GM19099 (cell line): ENCODE data around the gene CDCP1.

Source experiments
- POLR2A ChIP-seq: IDR thresholded peaks from 3 replicates; pipeline ENCODE4 v1.6.1; 2011; ENCODE audit warnings: low read depth; ENCODE audit not compliant: insufficient read length; ENCODE audit errors: extremely low read depth

CDCP1 gene, protein sequence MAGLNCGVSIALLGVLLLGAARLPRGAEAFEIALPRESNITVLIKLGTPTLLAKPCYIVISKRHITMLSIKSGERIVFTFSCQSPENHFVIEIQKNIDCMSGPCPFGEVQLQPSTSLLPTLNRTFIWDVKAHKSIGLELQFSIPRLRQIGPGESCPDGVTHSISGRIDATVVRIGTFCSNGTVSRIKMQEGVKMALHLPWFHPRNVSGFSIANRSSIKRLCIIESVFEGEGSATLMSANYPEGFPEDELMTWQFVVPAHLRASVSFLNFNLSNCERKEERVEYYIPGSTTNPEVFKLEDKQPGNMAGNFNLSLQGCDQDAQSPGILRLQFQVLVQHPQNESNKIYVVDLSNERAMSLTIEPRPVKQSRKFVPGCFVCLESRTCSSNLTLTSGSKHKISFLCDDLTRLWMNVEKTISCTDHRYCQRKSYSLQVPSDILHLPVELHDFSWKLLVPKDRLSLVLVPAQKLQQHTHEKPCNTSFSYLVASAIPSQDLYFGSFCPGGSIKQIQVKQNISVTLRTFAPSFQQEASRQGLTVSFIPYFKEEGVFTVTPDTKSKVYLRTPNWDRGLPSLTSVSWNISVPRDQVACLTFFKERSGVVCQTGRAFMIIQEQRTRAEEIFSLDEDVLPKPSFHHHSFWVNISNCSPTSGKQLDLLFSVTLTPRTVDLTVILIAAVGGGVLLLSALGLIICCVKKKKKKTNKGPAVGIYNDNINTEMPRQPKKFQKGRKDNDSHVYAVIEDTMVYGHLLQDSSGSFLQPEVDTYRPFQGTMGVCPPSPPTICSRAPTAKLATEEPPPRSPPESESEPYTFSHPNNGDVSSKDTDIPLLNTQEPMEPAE

DNA sequence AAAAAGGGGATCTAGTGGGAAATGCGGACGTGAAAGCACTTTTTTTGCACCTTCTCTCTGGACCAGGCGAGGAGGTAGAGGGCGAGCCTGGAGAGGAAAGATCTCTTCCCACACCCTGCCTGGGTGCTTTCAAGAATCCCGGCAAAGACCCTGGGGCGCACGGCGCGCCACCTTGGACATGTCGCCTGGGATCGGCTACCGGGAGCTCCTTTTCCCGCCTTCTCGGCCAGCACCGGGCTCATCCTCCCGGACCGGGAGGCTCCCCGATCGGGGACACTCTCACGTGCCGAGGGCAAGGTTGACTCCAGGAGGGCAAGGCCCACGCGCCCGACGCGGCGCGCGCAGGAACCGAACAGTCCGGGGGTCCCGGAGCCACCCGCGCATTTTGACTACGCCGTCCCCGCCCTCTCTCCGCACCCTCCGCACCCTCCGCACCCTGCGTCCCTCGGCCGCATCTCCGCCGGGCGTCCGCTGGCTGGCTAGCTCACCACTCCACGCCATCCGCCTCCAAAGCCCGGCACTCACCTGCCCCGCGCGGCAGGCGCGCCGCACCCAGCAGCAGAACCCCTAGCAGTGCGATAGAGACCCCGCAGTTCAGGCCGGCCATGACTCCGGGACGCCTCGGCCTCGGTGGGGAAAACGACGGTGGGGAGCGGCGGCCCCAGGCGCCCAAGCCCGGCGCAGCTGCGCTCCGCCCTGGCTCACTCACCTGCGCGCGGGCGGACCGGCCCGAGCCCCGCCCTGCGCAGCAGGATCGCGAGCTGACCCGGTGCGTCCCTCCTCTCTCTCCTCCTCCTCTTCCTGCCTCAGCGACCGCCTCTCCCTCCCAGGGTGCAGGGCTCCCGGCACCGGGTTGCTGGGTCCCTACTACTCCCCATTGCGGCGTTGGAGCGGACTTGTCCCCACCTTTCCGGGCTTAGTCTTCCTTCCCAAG lies at the start of gene CDCP1:
TSS of gene CDCP1 (minus strand) at position 698 of the 934 bp plus-strand sequence. CDS start at position 607, 91 bp downstream.
- no peak for TF ChIP-seq POLR2A

DNA sequence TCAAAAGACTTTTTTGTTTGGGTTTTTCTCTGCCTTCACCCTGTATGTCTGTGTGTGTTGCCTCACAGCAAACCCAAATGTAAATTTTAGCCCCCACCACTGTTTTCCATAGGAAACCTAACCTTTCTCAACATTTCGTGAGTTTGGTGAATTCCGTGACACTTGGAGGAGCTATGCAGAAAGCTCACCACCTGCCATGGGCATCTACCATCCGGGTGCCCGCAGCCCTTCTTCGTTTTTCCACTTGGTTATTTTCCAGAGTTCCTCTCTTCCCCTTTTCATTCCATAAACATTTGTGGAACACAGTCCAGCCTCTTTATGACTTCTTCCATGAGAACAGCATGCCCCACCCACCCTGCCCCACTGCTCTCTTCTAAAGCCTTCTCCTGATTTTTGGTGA lies 48.6 kb upstream of the CDCP1 start:
- no peak for TF ChIP-seq POLR2A

DNA sequence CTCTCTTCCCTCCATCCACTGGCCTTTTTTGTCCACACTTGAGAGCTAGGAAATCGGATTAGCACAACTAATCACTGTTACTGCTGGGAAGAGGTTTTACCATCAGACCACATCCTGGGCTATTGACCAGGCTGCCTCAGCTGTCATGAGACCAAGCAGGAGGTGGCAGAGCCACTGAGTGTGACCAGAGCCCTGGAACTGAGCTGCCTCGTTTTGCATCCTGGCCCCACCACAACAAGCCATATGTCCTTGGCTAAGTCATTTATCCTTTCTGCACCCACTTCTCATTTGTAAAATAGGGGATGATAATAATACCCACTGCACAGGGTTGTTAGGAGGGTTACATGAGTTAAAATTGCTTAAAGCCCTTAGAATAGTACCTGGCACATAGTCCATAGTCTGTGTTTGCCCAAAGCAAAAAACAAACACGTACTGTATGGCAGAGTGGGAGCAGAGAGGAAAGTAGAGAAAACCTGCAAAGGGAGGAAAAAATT lies 45.8 kb upstream of the CDCP1 start:
- no peak for TF ChIP-seq POLR2A

DNA sequence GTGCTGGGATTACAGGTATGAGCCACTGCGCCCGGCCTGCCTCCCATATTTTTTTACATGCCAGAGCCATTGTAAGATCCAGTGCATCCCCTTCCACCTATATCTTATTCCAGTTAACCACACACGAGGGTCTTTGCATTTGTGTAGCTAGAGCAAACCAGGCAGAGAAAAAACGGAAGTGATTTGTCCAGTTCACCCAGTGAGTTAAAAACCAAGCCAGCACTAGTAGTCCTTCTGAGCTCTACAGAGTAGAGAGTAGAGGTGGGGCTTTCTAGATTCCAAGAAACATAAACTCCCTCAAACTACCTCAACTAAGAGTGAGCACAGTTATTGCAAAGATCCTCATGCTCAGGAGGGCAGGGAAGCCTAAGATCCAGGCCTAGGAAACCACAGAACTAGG lies 45.2 kb upstream of the CDCP1 start:
- TF ChIP-seq POLR2A = no peak

DNA sequence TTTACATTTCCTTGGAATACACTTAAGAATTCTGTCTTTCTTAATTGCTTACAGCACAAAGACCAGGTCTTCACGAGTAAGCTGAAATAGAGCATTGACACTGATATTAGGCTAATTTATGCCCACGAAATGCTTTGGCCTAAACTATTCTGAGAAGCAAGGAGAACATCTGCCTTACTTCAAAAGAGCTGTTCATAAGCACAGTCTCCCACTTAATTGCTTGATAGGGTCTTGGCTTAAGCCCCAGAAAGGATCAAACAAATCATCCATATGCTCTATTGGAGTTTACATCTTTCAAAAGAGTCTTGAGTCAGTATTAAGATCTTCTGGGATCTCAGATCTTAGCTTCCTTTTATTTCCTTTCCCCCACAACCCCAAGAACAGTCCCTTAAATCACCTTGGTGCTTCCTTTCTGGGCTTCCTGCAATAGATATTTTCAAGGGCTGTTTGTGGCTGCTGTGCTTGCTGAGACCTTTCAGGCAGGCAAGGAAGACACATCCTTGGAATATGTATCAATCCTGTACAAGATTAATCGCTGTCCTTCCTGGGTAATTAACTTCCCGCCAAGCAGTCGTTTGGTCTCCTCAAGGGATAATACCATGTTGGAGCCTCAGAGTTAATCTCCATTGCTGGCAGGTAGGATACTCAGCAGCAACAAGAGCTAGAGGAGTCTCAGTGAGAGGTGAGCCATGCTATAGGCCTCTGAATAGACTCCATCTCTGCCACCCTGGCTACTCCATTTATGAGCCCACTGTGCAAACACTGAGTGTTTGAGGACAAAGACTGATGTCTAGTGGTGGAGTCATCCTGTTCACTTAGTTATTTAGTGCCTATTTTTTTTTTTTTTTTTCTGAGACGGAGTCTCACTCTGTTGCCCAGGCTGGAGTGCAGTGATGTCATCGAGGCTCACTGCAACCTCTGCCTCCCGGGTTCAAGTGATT lies 42.8 kb upstream of the CDCP1 start:
- TF ChIP-seq POLR2A = no peak

DNA sequence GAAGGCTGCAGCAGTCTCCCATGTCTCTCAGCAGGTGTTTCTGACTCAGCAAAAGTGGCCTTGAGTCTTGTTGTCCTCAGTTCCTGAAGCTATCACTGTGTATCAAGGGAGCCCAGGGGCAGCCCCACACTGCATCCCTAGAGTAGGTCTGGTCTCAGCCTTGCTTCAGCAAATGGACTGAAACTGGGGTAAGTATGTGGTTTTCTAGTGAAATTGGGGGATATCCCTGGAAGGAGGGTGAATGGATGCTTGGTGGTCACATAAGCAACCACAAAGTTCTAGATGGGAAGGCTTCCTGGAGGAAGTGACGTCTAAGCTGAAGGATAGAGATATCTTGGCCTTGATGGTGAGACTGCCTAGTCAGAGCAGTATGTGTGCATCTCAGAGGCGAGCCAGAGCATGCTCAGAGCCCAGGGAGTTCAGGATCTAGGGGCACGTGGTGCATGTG lies 41.5 kb upstream of the CDCP1 start:
- TF ChIP-seq POLR2A = no peak

DNA sequence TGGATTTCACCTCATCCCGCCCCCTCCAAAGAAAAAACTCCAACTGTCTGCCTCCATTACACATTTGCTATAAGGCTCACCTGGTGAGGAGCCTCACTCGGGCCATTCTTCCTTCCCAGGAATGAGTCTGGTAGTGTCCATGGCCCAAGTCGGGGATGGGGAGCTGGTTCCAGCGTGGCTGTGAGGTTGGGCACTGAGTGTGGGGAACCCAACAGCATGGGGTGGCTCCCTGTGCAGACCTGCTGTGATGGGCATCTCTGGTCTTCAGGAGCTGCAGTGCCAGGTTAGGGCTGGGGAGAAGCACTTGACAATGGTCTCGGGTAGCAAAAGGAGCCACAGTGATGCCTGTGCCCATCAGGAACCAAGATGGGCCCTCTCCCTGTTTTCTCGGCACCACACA lies 40.7 kb upstream of the CDCP1 start:
- no peak for TF ChIP-seq POLR2A

DNA sequence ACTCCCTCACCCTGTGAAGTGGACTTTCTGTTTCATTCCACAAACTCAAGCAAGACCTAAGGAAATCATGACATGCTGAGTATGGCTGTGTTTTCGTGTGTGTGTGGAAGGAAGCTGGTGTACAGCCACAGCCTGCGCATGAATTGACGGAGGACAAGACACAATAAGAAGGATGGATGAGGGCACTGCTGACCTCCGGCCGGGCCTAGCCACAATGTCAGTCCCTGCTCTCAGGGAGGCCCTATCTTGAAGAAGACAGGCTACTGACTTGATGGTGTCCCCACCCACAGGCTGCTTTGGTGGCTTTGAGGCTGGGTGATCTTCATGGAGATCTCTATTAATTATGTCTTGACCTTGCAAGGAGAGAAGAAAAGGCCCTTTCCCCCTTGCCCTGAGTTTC lies 39.3 kb upstream of the CDCP1 start:
- no peak for TF ChIP-seq POLR2A

DNA sequence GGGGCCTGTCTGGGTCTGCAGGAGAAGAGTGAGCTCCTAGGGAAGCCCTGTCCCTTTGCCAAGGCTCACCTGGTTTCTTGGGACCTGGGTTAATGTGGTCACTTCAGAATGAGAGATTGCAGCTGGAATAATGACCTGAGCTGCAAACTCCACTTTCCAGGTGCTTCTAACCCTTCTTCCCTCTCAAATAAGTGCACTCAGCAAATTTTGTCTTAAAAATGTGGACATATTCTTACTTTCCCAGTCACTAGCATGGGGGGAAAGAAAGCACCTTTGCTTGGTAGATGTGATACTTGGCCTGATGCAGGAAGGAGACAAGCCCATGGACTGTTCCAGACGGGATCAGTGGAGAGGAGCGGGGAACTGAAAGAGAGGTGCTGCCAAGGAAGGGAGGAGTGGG lies 38.9 kb upstream of the CDCP1 start:
- TF ChIP-seq POLR2A = no peak

DNA sequence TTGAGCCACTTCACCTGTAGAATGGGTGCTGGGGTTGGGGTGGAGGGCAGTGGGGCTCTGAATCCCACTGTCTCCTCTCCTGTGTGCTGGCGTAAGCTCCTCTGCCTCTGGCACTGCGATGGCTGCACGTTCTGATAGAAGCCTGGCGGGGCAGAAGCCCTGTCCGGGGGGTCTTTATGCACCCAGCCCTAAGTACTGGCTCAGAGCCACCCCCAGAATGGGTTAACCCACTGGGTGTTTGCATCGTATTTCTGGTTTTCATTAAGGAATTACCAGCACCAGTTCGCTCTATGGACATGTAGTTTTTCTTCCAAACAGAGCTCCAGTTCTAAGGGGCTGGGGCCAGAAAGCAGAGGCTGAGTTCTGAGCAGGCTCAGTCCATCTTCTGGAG lies 37.7 kb upstream of the CDCP1 start:
- TF ChIP-seq POLR2A = no peak

DNA sequence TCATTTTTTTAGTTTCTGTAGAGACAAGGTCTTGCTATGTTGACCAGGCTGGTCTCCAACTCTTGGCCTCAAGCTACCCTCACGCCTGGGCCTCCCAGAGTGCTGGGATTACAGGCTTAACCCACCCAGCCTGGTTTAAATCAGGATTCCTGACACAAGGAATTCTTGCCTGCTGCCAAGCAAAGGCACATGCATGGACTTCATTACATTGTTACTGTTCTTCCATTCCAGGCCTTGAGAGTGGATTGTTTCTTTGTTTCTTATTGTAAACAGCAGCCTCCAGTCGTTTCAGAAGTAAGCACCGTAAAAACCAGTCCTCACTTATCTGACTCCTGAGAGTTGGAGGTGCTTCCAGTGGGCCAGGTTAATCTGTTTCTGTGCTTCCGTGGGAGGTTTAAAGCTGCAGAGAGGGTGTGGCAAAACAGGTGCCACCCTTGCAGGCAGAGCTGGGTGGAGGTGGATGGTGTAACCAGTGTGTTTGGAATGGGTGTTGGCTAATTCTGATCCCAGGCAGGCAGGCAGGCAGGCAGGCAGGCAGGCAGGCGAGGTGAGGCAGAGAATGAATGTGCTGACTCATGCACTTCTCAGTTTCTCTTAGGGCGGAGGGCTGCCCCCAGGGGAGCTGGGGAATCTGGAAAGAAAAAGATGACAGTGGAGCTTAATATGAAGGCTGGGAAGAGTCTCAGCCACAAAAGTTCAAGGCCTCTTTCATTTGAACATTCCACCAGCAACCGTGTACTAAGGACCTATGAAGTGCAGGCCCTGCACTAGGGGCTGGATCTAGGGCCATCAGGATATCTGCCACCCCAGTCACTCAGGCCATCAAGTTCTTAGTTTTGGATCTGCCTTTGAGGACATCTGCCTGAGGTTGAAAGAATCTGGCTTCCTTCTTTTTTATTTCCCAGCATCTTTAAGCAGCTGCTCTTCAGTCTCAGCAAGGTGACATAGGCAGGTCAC lies 37.0 kb upstream of the CDCP1 start:
- no peak for TF ChIP-seq POLR2A

DNA sequence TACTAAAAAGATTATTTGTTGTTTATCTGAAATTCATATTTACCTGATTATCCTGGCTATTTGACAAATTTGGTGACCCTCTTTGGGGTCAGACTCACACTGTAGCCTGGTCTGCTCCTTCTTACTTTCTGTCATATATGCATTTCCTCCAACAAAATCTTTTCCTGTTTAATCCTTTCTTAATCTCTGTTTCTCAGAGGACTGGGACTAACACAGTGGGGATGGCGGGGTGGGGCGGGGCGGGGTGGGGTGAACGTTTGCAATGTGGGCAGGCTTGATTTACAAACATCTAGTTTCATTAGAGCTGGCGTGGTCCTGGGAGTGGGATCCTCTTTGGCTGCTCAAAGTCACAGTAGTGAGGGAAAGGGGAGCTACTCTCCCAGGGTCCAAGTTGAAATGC lies 35.3 kb upstream of the CDCP1 start:
- no peak for TF ChIP-seq POLR2A

DNA sequence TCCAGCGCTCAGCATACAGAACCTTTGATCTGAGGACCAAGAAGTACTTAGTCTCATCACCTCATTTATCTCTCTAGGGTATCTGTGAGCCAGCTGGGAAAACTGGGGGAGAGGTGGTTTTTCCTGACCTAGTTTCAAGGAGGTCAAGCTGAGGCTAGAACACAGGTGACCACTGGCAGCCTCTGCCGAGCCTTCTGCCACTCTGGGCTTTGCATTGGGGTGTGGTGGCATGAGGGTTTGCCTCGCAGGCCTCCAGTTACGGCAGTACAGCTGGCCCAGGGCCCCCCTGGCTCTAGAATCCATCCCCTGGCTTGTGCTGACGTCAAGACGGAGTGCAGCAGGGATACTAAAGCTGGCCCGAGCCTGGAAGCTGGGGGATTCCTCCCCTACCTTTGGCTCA lies 34.7 kb upstream of the CDCP1 start:
- no peak for TF ChIP-seq POLR2A

DNA sequence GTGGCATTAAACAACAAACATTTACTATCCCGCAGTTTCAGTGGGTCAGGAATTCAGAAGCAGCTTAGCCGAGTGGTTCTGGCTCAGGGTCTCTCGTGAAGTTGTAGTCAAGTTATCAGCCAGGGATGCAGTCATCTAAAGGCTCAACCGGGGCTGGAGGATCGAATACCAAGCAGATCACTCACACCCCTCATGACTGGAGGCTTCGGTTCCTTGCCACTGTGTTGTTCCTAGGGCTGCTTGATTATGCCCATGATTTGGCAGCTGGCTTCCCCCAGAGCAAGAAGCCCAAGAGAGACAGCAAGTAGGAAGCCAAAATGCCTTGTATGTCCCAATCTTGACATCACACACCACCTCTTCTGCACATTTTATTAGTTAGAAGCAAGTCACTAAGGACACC lies 33.9 kb upstream of the CDCP1 start:
- TF ChIP-seq POLR2A = no peak
